HepG2 (cell line): ENCODE results near the gene FOXK2. TPM values are rescaled to one million over a fixed set of nuclear protein-coding genes. Genes with fewer than 3 reads are reported as not detected.

ENCODE experiments used
- ARNTL ChIP-seq: sonication (generic); formaldehyde crosslinking; IDR thresholded peaks from 2 replicates; pipeline ENCODE4 v1.4.0; 2020; ENCODE audit warnings: mild to moderate bottlenecking, missing genetic modification reagents
- ATF7 ChIP-seq, 2 experiments: fragments of 450-650 bp in 1 of 2; sonication (generic) in 1 of 2; formaldehyde crosslinking in 1 of 2; IDR thresholded peaks; 2 replicates each; pipeline versions ENCODE4 v1.4.0 to v1.6.1; 2016 to 2020; ENCODE audit warnings: antibody characterized with exemption in 1 of 2, mild to moderate bottlenecking in 1 of 2, missing genetic modification reagents in 1 of 2
- CREBL2 ChIP-seq: sonication (generic); formaldehyde crosslinking; IDR thresholded peaks from 2 replicates; pipeline ENCODE4 v1.8.1; 2023; ENCODE audit warnings: missing genetic modification reagents, mild to moderate bottlenecking, borderline replicate concordance
- DPF2 ChIP-seq: sonication (generic); formaldehyde crosslinking; IDR thresholded peaks from 2 replicates; pipeline ENCODE4 v1.4.0; 2020; ENCODE audit warnings: mild to moderate bottlenecking, low read depth, missing genetic modification reagents, borderline replicate concordance
- FLYWCH1 ChIP-seq: sonication (generic); formaldehyde crosslinking; IDR thresholded peaks from 2 replicates; pipeline ENCODE4 v1.8.1; 2023; ENCODE audit warnings: mild to moderate bottlenecking, missing genetic modification reagents
- FOXP1 ChIP-seq, 2 experiments: fragments of 450-650 bp in 1 of 2; IDR thresholded peaks; 2 replicates each; pipeline ENCODE4 v1.6.1; 2017 to 2018; ENCODE audit warnings: antibody characterized with exemption in 1 of 2
- IRX3 ChIP-seq: sonication (generic); formaldehyde crosslinking; IDR thresholded peaks from 2 replicates; pipeline ENCODE4 v1.8.1; 2023; ENCODE audit warnings: mild to moderate bottlenecking, low read depth, missing genetic modification reagents, borderline replicate concordance
- MXI1 ChIP-seq: IDR thresholded peaks from 3 replicates; pipeline ENCODE4 v1.6.1; 2012; ENCODE audit warnings: low read depth, low read length, inconsistent platforms, borderline replicate concordance
- NFE2 ChIP-seq: sonication (generic); formaldehyde crosslinking; IDR thresholded peaks from 2 replicates; pipeline ENCODE4 v1.4.0; 2020; ENCODE audit warnings: missing genetic modification reagents
- RORA ChIP-seq: sonication (generic); formaldehyde crosslinking; IDR thresholded peaks from 2 replicates; pipeline ENCODE4 v1.5.0; 2020; ENCODE audit warnings: mild to moderate bottlenecking, missing genetic modification reagents, moderate library complexity
- SP4 ChIP-seq: sonication (generic); formaldehyde crosslinking; IDR thresholded peaks from 2 replicates; pipeline ENCODE4 v1.8.1; 2023; ENCODE audit warnings: mild to moderate bottlenecking, missing genetic modification reagents
- TBP ChIP-seq: sonication (generic); formaldehyde crosslinking; IDR thresholded peaks from 2 replicates; pipeline ENCODE4 v1.5.0; 2020; ENCODE audit warnings: missing genetic modification reagents
- TFAP4 ChIP-seq: sonication (generic); IDR thresholded peaks from 2 replicates; pipeline ENCODE4 v1.6.1; 2016; ENCODE audit warnings: low read depth, borderline replicate concordance
- ZBTB33 ChIP-seq: sonication (generic); formaldehyde crosslinking; IDR thresholded peaks from 2 replicates; pipeline ENCODE4 v1.4.0; 2020; ENCODE audit warnings: missing genetic modification reagents
- ZFYVE20 ChIP-seq: sonication (generic); formaldehyde crosslinking; IDR thresholded peaks from 2 replicates; pipeline ENCODE4 v1.8.0; 2023; ENCODE audit warnings: low read depth, mild to moderate bottlenecking, moderate library complexity, missing genetic modification reagents, borderline replicate concordance
- ZNF460 ChIP-seq: sonication (generic); formaldehyde crosslinking; IDR thresholded peaks from 2 replicates; pipeline ENCODE4 v1.5.1; 2020; ENCODE audit warnings: missing genetic modification reagents, mild to moderate bottlenecking, borderline replicate concordance
- ZNF556 ChIP-seq: sonication (generic); formaldehyde crosslinking; IDR thresholded peaks from 2 replicates; pipeline ENCODE4 v1.4.0; 2020; ENCODE audit warnings: mild to moderate bottlenecking, missing genetic modification reagents, borderline replicate concordance
- ZNF563 ChIP-seq: sonication (generic); formaldehyde crosslinking; IDR thresholded peaks from 2 replicates; pipeline ENCODE4 v1.8.0; 2022; ENCODE audit warnings: mild to moderate bottlenecking, moderate library complexity, missing genetic modification reagents
- ZNF567 ChIP-seq: sonication (generic); formaldehyde crosslinking; IDR thresholded peaks from 2 replicates; pipeline ENCODE4 v1.8.1; 2023; ENCODE audit warnings: mild to moderate bottlenecking, missing genetic modification reagents, borderline replicate concordance
- ZNF703 ChIP-seq: sonication (generic); formaldehyde crosslinking; IDR thresholded peaks from 2 replicates; pipeline ENCODE4 v1.5.1; 2020; ENCODE audit warnings: missing genetic modification reagents, mild to moderate bottlenecking, moderate library complexity, borderline replicate concordance
- polyA plus RNA-seq, 8 experiments: library from polyadenylated mRNA; depleted of rRNA in 3 of 8; stranded (reverse) in 7 of 8; unstranded in 1 of 8; fragments of >200 nt; fragmentation: Illumina TruSeq in 4 of 8; extraction: Trizol in 4 of 8; gene quantifications; 2 replicates each; pipeline versions ENCODE4 v1.2.1 to v1.2.3, GENCODE V29; 2011 to 2016; ENCODE audit warnings: low read depth in 4 of 8, missing spikeins in 1 of 8, mixed read lengths in 1 of 8; ENCODE audit not compliant: insufficient read depth in 1 of 8
- total RNA-seq, 5 experiments: library from RNA; depleted of rRNA; stranded (reverse); fragments of >200 nt; fragmentation: Illumina TruSeq; extraction: Trizol; gene quantifications; 2 replicates each; pipeline ENCODE4 v1.2.3, GENCODE V29; 2016; ENCODE audit warnings: low read depth in 1 of 5
- TF ChIP-seq, protein P1 (sequence below): sonication (generic); formaldehyde crosslinking; IDR thresholded peaks from 2 replicates; pipeline ENCODE4 v1.9.0; 2021; ENCODE audit warnings: missing genetic modification reagents, borderline replicate concordance
- TF ChIP-seq, protein P2 (sequence below): sonication (generic); formaldehyde crosslinking; IDR thresholded peaks from 2 replicates; pipeline ENCODE4 v1.5.1; 2020; ENCODE audit warnings: missing genetic modification reagents, mild to moderate bottlenecking, borderline replicate concordance

The FOXK2 gene
- total and polyA plus RNA-seq, 2 of the 13 experiments (the other 11 are each of a cell fraction or from before 2014, with no cell fraction given): 67.1 to 67.2 TPM

GRCh38 chr17:82503094-82503727 lies 16.3 kb upstream of the FOXK2 start (continued):
- TF ChIP-seq ZFYVE20 (CRISPR knock-in tag) (no peak), ZNF563 (0 out of 2 replicates have a peak, but pooled peaks have one; percentile 75), TFAP4 (peak; percentile 42; the same call in 1 of the 2 replicates), ZNF567 (CRISPR knock-in tag) (peak; percentile 45; the same call in 1 of the 2 replicates), ARNTL (CRISPR knock-in tag) (0 out of 2 replicates have a peak, but pooled peaks have one; percentile 37), SP4 (CRISPR knock-in tag) (peak; percentile 37; the same call in 1 of the 2 replicates), ZNF556 (CRISPR knock-in tag) (peak; percentile 24; the same call in 1 of the 2 replicates), CREBL2 (0 out of 2 replicates have a peak, but pooled peaks have one; percentile 1), ATF7 (IDR thresholded peaks at IDR 0.05) (no peak), ATF7 (CRISPR knock-in tag; IDR thresholded peaks at IDR 0.05) (no peak), ZNF460 (CRISPR knock-in tag) (peak; percentile 1; the same call in 1 of the 2 replicates), FOXP1 (IDR thresholded peaks at IDR 0.05) (no peak), FOXP1 (CRISPR knock-in tag; IDR thresholded peaks at IDR 0.05) (0 out of 2 replicates have a peak, but pooled peaks have one; percentile 8), DPF2 (CRISPR knock-in tag) (0 out of 2 replicates have a peak, but pooled peaks have one; percentile 23), NFE2 (CRISPR knock-in tag) (no peak), MXI1 (peak; percentile 12; the same call in 1 of the 3 replicates), ZBTB33 (CRISPR knock-in tag) (0 out of 2 replicates have a peak, but pooled peaks have one; percentile 23), IRX3 (CRISPR knock-in tag) (no peak), FLYWCH1 (CRISPR knock-in tag) (no peak), TBP (no peak), RORA (CRISPR knock-in tag) (no peak), ZNF703 (CRISPR knock-in tag) (no peak)
- TF ChIP-seq, protein P1, sequence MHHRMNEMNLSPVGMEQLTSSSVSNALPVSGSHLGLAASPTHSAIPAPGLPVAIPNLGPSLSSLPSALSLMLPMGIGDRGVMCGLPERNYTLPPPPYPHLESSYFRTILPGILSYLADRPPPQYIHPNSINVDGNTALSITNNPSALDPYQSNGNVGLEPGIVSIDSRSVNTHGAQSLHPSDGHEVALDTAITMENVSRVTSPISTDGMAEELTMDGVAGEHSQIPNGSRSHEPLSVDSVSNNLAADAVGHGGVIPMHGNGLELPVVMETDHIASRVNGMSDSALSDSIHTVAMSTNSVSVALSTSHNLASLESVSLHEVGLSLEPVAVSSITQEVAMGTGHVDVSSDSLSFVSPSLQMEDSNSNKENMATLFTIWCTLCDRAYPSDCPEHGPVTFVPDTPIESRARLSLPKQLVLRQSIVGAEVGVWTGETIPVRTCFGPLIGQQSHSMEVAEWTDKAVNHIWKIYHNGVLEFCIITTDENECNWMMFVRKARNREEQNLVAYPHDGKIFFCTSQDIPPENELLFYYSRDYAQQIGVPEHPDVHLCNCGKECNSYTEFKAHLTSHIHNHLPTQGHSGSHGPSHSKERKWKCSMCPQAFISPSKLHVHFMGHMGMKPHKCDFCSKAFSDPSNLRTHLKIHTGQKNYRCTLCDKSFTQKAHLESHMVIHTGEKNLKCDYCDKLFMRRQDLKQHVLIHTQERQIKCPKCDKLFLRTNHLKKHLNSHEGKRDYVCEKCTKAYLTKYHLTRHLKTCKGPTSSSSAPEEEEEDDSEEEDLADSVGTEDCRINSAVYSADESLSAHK (CRISPR knock-in tag): no peak
- TF ChIP-seq, protein P2, sequence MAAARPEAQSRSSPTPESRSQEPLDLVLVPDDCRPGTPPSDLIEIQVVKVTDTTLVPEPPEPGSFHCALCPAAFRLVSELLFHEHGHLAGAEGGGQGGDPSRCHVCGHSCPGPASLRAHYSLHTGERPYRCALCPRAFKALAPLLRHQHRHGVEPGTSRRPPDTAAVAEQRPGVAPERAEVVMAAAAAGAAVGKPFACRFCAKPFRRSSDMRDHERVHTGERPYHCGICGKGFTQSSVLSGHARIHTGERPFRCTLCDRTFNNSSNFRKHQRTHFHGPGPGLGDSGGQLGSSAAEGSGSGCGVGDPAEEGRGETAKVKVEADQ (CRISPR knock-in tag): 0 out of 2 replicates have a peak, but pooled peaks have one; percentile 14
- TF ChIP-seq, all 625 proteins: peak for 37
